GM18517 (cell line): ENCODE measurements around the gene AHR.

Experiments used
- ATAC-seq: cut with Tn5 transposase; IDR thresholded peaks from one replicate; pipeline ENCODE4 v1.9.1; 2021; ENCODE audit warnings: mild to moderate bottlenecking, moderate library complexity; ENCODE audit not compliant: unreplicated experiment

Gene AHR

DNA sequence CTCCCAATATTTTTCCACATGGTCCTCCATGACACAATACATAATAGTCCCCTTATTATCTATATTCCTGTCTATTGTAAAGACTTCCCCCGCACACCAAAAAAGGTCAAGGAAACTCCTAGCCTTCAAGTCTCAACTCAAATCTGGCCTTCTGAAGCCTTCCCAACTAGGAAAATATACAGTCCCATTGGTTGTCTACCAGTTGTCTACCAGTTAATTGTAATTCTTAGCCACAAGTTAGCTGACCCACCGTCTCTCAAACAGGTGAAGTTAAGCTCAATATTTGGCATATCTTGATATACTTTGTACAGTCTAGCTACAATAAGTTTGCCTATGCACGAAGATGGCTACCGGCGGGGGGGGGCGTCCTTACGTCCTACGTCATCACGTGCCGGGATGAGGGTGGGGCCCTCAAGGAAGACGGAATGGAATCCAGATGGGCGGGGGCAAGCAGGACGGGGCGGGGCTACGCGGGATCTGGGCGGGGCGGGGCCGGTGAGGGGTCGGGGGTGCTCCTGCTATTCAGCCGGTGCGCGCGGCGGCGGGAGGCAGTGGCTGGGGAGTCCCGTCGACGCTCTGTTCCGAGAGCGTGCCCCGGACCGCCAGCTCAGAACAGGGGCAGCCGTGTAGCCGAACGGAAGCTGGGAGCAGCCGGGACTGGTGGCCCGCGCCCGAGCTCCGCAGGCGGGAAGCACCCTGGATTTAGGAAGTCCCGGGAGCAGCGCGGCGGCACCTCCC, at the start of gene AHR:
AHR (plus strand) TSS at position 551 of the 738 bp plus-strand sequence. CDS start 613 bp downstream, outside the sequence.
- peak; percentile 24 for ATAC-seq

DNA sequence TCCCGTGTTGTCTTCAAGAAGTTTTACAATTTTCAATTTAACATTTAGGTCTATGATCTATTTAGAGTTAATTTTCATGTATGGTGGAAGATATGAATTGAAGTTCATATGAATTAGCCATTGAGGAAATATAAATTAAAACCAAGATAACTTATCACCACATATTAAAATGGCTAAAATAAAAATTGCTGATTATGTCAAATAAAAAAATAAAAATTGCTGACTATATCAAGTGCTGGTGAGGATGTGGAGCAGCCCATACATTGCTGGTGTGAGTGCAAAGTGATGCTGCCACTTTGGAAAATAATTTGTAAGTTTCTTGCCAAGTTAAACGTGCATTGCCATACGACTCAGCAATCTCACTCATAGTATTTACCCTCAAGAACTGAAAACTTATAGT, 44.6 kb upstream of the AHR start:
- ATAC-seq: no peak

DNA sequence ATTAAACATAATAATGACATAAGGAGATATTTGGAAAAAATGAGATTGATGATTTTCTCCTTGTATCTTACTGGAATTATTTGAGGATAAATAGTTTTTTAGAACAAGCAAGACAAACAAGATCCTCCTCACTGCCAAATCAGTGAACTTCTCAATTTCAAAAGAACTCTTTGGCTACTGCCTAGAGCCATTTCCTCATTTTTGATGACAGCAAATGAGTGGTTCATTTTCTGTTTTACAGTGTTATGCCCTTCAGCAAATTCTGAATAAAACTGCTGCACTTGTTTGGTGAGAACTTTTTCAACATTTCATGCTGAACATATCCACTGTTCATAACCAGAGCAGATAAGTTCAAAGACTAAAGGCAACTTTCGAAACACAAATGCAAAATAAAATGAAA, 42.5 kb upstream of the AHR start:
- no peak for ATAC-seq

DNA sequence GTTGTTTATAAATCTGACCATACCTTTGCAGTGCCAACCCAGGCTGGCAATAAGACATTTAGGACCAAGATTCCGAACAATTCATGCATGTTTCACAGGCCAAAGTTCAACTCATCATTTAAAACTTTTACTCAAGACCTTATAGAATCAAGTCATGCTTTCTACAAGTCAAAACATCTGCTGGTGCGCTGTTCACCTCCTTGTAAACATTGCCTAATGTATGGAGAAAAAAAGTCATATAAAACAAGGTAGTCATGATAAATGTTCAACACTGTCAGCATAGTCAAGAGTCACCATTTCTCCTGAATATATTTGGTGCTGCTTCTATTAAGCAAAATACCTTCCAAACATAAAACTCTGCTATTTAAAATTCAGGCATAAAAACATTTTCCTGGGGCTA, 42.1 kb upstream of the AHR start:
- no peak for ATAC-seq

DNA sequence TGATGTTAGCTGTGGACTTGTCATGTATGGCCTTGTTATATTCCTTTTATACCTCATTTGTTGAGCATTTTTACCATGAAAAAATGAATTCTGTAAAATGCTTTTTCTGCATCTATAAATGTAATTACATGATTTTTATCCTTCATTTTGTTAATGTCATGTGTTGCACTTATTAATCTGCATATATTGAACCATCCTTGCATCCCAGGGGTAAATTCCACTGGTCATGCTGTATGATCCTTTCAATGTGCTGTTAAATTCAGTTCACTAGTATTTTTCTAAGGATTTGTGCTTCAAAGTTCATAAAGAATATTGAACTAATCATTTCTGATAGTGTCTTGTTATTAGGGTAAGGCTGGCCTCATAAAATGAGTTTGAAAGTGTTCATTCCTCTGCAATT, 31.9 kb upstream of the AHR start:
- no peak for ATAC-seq

DNA sequence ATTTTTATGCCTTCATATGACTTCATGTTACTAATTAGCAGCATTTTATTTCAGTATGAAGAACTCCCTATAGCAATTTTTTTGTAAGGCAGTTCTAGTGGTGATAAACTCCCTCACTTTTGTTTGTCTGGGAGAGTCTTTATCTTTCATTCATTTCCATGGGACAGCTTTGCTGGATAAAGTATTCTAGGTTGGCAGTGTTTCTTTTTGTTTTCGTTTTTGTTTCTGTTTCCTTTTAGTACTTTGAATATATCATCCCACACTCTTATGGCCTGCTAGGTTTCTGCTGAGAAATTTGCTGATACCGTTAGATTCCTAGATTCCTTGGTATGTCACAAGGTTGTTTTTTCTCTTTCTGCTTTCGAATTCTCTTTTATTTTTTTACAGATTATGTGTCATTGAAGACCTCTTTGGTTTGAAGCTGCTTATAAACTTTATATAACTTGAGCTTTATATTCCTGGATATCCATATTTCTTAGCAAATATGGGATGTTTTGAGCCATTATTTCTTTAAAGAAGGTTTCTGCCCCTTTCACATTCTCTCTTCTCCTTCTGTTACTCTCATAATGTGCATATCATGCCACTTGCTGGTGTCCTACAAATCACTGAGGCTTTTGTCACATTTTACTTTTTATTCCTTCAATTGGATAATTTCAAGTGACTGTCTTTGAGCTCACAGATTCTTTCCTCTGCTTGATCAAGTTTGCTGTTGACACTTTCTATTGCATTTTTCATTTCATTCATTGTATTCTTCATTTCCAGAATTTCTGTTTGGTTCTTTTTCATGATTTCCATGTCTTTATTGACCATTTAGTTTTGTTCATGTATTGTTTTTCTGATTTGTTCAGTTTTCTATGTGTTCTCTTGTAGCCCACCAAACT, 28.9 kb upstream of the AHR start:
- no peak for ATAC-seq

DNA sequence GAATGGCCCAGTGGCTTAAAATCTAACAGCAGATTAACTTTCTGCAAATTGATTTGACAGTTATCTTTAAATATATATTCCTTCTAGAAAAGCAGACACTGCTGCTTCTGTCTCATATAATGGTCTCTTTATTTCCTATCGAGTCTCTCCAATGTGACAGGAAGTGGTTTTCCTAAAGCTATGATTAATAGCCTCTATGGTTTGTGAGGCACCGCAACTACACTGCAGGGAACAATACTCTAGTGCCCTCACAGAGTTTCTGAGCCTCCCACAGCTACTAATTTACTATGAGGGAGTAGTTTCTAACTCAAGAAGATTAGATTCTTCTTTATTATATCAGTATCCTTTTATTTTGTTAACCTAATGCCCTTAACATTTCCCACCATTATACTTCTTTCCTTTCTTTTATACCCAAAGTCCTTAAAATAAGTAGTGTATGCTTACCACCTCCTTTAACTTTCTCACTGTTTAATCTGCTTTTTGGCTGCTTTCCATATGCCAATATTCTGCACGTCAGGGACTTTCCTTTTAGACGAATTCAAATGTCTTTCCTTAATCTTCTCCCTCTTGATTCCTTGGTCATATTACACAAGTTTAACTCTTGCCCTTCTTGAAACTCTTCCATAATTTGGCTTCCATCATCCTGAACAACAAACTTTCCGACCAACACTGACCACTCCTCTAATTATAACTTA, 23.8 kb upstream of the AHR start:
- no peak for ATAC-seq

DNA sequence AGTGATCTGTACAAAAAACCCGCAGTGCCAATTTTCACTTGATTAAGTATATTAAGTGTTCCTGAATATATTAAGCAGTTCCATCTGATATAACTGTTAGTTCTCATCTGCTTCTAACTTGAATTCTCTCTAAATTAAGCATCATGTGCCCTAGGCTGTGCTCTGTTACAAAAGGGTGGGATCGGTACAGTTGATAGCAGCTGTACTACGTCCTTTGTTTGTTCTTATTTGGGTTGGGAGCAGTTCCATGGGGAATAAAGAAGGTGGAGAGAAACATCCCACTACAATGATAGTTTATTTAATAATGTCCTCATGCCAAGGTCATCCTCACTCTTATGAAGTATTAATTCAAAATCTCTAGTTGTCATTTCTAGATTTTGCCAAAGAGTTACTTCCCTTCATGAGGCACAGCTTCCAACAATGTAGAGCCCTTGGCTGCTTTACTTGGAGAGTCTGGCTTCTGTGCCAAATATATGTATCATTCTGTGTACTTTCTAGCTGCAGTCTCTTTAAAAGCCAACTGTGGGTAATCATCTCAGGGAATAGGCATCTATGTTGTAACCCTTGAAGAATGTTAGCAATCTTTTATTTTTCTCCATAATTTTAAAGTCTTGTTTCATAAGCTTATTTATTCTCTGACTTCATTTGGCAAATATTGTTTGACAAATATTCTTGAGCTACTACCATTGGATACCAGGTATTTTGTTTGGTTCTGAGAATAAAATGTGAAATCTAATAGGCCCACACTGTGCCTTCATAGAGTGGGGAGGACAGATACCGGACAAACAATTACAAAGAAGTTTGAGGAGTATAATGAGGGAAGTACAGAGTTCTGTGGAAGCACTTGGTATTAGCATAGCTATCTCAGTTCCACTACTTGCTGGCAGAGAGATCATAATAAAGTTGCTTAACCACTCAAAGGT, 22.4 kb upstream of the AHR start:
- no peak for ATAC-seq

DNA sequence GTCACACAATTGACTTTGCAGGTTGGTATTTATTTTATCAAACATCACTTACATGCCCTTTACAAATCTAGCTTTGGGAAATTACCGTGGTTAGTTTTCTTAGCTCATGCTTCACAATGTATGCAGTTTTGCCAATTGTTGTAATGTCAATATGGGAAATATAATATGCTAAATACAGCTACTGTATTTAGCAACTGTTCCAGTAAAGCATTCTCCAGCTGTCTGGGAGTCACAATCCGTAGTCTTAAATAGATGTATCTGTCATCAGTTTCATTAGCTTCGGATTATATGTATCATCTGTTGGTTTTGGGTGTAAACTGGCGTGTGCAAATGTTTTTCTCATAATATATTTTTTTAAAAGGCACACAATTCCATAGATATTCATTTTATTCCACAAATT, 19.4 kb upstream of the AHR start:
- no peak for ATAC-seq

DNA sequence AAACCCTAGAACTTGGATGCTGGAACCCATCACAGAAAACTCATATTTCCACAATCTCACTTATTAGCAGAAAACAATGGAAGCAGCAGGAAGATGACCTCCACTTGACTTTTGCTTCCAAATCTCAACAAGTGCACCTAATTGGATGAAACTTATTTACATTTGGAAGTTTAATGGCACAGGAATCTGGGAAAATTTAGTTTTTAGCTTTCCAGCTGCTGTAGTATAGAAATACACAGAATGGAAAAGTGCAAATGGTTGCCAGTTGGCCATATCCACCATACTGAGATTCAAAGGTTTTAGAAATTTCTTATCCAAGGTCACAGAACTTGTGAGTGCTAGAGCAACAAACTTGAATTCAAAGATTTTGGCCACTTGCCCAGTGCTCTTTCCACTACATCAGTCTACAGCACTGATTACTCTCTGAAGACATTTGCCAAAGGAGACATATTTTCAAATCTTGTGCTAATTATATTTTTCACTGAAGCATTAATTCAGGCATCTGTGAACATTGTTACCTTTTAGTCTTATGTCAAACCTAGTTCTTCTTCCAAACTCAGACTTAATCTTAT, 9.3 kb upstream of the AHR start:
- ATAC-seq: no peak

DNA sequence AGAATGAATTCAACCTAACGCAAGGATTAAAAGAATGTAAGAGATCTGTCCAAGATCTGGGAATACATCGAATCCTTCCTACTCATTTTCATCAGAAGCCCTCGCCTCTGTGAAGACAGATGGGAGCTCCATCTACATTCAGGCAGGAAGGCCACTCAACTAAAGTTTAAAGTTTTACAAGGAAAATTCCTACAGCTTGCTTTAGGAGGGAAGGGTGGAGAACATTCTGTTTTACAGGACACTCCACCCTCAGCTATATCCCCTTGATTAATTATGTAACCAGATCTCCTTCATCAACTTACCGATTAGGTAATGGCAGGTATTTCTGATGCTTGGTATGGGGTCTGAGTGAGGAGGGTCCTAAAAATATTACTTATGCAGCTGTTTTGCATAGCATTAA, 5.6 kb upstream of the AHR start:
- ATAC-seq: no peak

DNA sequence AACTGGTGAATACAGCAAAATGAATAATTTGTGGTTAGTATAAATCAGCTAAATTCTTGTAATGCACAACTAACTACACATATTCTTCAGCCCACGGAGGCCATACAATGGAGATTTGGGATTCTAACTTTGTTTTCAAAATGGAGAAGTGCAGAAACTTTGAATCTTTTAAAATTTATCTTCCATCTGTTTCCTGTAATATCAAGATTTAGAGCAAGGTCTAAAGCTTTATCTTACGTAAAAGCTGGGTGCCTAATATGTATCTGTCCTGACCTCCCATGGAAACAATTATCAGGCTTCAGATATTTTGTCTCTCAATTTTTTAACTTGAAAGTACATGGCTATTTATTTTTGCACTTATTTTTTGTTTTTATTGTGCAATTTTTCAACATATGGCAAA, 5.0 kb upstream of the AHR start:
- ATAC-seq: no peak

DNA sequence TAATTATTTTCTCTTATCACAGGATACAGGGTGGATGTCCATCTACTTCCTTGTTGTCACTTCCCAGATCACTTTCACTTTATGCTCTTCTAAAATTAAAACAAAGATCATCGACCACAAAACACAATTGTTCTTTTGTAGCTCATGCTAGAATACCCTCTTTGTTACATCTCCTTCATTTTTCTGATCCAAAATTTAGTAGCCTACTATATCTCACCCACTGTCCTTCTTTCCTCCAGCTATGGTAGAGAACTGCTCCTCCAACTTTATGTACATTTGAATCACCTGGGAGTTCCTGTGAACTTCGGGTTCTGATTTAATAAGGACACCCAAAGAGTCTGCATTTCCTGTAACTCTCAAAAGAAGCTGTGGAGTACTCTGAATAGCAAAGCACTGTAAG, 1.2 kb upstream of the AHR start:
- ATAC-seq: no peak

DNA sequence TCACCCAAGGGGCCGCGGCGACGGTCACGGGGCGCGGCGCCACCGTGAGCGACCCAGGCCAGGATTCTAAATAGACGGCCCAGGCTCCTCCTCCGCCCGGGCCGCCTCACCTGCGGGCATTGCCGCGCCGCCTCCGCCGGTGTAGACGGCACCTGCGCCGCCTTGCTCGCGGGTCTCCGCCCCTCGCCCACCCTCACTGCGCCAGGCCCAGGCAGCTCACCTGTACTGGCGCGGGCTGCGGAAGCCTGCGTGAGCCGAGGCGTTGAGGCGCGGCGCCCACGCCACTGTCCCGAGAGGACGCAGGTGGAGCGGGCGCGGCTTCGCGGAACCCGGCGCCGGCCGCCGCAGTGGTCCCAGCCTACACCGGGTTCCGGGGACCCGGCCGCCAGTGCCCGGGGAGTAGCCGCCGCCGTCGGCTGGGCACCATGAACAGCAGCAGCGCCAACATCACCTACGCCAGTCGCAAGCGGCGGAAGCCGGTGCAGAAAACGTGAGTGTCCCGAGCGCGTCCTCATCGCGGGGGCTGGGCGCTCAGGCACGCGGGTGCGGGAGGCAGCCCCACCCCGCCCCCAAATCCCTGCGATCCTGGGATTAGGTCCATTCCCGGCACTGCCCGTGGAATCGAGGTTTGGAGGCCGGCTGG, 509 bp downstream of the AHR start:
- ATAC-seq: peak; percentile 33

DNA sequence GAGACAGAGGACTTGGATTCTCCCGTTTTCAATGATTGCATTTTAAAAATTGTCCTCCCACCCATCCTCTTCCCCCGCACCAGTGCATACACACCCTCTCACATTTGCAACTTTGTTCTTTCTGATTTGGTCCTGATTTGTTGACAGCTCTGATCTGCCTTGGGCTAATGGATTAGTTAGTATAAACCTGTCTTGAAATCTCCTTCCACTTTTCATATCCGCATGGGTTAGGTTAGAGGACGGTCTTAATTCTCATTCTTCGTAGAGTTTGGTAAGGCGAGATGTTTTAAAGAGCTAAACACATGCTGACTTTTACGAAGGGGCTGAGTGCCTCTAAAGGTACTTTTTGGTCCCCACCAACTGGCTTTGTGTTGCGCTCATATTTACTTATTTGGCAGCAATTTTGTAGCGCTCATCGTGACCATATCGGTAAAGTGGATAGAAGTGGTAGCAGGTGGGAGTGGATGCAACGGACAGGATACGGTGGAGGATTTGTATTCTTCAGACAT, 1.1 kb downstream of the AHR start:
- no peak for ATAC-seq

DNA sequence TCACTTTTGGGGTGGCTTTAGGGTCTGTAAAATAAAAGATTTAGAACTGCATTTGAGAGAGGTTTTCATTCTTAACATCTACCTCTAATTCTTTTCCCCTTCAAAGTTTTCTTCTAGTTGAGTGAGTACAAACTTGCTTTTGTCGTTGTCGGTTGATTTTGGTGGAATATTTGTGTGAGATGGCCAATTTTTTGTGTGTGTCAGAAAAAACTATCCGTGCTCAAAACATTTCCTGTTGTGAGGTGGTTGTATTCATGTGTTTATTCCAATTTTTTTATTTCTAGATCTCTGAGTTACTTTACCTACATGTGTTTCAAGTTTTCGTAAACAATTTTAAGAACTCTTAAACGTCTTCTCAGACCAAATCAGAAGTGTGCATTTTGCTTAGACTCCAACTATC, 1.6 kb downstream of the AHR start:
- no peak for ATAC-seq

DNA sequence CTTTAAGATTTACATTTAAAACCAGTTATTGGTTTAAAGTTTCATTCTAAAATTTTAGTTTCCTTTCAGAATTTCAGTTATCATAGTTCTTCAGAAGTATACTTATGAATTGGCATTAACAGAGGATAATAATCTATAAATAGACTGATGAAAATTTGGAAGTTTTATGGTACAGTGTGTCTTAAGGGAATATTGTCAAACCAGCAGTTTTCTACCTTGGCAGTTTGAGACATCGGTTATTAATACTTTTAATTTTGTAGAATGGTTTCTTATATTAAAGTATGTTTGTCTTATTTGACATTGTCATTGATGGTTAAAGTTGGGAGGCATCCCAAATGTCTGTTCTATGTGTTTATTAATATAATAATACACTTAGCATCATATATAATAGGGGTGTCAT, 2.0 kb downstream of the AHR start:
- ATAC-seq: no peak

DNA sequence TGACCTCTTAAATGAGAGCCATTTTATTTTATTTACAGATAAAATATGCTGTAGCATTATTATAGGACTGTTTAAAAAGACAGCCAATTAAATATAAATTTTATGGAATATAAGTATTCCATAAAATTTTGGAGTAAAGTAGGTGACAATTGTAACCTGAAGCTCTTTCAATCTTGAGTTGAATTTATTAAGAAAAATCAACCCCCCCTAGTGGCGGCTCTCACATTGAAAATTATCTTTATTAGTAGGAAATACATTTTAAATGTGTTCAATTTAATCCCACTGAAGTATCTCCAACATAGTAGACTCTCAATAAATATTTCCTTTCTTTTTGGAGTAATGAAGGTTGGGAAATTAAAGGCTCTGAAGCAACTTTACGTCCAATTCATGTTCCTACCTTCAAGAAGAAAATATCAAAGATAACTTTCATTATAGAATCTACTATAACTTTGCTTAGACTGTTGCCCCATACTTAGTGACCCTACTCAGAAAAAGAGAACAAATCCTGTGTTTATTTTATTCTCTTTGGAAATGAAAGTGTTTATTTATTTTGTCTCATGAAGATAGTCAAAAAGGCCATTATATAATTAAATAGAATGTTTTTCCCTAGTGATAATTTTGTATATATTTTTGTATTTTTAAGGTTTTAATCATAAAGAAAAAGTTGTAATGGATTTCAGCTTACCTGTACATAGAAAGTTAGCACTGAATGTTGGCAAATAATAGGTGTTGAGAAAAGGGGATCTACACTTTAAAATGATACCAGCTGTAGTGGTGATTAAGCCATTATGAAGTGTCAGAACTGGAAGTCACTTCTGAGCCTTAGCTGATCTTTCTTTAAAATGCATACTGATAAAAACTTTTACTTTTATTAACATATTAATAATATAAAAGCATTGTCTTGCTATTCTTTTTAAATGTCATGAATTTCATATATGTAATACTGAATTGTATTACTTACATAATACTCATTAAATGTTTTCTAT, 3.3 kb downstream of the AHR start:
- ATAC-seq: no peak
